GM19468 (cell line): Measurements from ENCODE around the gene NR4A1.
A peak's percentile ranks its signal among the peaks of the same experiment; 100 is the strongest.

Experiments
- ATAC-seq: cut with Tn5 transposase; IDR thresholded peaks from one replicate; pipeline ENCODE4 v1.9.1; 2021; ENCODE audit warnings: mild to moderate bottlenecking, moderate library complexity, moderate number of reproducible peaks; ENCODE audit not compliant: unreplicated experiment; ENCODE audit errors: extremely low read depth

The NR4A1 gene

DNA sequence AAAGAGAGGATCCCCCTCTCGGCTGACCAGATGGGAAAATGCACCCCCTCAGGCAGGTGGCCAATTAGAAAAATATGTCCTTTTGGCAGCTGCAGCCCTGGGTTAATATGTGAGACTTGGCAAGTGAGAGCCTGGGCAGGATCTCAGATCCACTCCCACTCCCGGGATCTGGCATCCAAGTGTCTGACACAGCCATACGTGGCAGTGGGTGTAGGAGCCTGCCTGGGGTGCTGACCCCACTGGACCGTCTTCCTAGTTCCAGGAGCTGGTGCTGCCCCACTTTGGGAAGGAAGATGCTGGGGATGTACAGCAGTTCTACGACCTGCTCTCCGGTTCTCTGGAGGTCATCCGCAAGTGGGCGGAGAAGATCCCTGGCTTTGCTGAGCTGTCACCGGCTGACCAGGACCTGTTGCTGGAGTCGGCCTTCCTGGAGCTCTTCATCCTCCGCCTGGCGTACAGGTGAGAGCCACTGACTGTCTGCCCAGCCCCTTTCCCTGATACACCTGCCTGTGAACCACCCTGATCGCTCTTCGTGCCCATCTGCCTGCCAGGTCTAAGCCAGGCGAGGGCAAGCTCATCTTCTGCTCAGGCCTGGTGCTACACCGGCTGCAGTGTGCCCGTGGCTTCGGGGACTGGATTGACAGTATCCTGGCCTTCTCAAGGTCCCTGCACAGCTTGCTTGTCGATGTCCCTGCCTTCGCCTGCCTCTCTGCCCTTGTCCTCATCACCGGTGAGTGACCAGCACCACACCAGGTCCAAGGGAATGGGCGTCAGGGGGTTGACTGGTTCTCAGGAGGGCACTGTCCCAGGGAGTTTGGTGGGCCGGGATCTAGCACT, 5.8 kb downstream of the NR4A1 start:
- no peak for ATAC-seq

DNA sequence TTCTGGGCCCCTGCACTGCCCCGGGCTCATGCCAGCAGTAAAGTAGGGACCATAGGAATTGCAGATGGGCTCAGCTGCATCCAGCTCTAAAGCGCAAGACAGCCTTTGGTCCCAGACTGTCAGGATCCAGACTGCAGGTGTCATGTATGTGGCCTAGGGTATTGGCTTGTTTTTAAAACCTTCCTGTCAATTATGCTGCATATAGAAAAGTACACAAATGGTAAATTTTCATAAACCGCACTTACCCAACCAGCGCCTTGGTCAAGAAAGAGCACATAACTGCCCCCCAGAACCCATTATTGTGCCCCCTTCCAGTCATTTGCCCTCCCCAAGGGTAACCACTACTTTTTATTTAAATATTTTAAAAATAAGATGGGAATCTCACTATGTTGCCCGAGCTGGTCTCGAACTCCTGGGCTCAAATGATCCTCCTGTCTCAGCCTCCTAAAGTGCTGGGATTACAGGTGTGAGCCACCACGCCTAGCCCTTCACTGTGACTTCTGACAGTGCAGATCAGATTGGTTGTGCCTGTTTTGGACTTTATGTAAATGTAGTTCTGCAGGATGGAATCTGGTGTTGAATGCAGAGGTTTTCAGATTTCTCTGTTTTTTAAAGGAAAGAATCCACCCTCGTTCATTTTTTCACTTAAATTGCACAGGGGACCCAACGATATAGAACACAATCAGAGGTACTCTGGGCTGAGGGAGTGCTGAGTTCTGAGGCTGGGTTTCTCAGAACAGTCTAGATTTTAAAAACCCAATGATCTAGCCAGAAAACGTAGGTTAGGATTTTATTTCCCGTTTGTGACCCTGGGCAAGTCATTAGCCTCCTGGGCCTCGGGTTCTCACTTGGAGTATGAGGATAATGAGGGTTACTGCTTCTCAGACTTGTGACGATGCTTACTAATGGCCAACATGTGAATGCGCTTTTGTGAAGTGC, 6.7 kb downstream of the NR4A1 start:
- ATAC-seq: no peak

GRCh38 chr12:52058631-52059361, 7.6 kb downstream of the NR4A1 start:
- ATAC-seq: no peak

DNA sequence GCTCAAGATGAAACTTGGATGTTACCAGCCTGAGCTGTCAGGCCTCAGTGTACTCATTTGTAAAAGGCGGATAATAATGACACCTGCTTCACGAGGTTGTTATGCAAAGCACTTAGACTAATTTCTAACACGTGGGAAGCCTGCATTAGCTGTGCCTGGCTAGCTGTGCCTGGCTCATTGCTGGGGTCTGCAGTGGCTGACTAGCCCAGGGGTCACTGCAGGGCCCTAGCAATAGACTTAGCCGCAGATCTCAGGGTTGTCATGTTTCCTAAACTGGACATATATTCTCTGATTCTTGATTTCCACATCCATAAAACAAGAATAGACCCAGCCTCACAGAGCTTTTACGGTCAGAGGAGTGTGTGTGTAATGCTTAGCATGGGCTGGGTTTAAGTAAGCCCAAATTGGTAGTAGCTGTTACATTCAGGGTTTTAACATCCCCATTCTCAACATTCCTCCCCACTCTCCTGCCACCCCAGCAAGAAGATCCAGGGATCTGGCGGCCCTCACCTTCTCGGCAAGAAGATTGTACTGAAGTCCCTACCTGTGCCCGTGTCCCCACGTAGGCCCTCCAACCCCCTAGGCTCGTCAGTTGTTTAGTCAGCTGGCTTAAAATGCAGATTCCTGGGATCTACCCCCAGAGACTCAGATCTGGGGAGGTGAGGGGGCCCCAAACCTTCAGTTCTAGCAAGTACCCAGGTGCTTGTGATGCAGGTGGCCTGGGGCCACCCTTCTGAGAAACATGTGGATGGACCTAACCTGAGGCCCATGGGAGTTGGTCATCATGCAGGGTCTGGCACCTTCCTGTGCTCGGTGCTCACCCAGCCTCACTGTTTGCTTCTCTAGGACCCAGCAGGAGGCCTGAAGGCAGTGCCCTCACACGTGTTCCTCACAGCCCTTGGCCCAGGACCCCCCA, 8.6 kb downstream of the NR4A1 start:
- no peak for ATAC-seq

DNA sequence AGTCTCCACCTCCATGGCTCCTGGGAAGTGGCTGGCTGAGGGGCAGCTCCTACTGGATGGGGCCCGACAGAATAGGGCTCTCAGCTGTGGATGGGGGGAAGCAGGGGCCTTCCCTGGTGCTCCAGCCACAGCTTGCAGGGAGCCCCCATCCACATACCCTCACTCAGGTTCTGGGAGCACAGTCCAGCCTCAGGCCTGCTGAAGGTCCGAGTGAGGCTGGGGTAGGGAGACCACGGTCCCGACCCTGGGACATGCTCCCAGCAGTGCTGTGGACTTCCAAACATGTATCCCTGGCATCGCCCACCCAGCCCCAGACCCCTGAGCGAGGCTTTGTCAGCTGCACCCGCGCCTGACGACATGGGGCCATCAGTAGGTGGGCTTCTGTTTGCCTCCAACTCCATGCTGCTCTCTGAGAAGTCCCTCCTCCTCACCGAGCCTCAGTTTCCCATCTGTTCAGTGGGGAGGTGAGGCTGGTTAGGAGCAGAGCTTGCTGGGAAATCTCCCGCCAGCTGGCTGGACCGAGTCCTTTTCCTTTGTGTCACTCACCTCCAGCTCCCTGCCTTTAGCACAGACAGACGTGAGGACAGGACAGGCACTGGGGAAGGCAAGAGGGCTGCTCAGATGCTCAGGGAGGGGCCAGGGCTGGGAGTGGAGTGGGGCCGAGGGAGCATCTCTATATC, 9.4 kb downstream of the NR4A1 start:
- no peak for ATAC-seq

- no peak for ATAC-seq
These were observed 10.4 kb downstream of the NR4A1 start for GRCh38 chr12:52061470-52062166.

DNA sequence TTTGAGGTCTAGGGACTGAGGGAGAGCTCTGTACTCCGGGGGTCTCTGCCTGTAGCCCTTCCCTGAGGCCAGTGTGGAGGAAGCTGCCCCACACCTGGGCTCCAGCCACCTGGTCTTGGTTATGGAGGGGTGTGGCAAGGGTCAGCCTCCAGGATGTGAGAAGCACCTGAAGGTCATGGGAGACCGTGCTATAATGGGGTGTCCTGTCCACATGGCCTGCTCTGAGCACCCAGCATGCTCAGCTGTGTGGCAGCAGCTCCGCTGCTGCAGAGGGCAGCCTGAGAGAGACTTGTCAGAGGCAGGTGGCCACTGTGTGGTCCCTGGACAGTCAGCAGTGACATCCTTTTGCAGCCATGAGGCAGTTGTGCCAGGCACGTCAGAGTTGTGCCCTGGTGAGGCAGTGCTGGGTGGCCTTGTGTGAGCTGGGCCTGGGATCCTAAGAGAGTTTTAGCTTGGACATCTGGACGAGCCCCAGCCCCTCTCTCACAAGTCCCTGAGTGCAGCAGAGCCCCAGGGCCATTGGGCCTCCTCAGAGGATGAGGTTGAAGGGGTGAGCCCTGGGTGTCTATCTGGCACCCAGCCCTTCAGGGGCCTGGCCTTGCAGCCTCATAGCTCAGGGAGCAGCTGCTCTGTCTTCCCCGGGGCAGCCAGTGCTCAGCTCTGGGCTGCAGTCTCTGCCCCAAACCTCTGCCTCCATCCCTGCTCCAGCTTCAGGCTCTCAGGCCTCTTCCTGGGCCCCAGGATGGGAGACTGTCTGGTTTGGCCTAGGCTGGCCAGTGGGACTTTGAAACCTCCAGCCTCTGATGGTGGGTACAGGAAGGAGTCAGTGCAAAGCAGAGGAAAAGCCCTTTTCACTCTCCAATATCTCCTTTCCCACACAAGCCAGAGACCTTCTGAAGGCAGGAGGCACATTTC, 11.2 kb downstream of the NR4A1 start:
- no peak for ATAC-seq

- no peak for ATAC-seq
These were observed 12.1 kb downstream of the NR4A1 start for GRCh38 chr12:52063082-52063924.

DNA sequence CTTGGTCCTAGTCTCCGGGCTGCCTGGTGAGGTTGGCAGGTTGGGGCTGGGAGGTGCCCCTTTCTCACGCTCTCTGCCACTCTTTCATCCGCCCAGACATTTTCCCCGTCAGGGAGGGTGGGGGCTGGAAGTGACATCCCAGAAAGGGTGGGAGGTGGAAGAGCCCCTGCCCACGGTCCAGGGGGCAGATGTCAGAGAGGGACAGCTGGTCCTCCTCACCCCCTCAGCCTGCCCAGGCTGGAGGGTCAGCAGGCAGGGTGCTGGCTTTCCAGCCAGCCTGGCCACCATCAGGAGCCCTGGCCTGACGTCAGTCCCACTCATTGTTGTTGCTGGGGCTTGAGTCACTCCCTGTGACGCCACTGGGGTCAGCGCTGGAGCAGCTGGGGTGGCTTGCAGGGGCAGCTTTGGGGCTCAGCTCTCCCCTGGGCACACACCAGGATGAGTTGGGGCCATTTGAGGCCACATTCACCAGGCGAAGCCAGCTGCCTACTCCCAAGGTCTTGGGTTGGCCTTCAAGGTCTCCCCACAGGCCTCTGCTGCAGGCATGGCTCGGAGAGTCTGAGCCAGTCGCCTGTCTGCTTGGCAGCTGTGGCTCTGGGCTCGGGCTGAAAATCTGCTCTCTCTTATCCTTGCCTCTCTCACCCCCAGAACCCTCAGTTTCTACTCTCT, 12.9 kb downstream of the NR4A1 start:
- ATAC-seq: no peak

DNA sequence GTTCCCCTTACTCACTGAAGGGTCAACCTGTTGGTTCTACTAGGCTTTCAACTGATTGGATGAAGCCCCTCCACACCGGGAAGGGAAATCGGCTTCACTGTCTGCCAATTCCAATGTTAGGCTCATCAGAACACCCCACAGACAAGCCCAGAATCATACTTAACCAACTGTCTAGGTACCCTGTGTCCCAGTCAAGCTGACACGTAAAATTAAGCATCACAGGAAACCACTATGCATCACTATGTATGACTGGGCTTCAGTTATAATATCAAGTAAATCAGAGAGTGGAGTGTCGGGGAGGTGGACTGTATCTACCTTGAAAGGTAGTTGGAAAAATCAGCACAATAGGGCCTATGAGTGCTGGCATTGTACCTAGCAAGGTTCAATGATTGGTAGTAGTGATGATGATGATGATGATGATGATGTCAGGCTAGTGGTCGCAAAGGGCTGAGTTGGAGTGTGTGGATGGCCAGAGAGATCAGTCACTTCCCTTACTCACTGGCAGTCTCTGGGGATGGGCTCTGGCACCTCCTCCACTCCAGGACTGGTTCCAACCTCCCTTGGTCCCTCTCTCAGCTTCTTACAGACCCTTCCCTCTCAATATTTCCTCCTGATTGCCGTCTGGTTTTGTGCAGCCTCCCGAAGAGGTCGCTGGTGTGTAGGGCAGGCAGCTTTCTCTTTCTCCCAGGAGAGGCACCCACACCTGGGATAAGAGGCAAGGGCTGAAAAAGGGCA, 15.3 kb downstream of the NR4A1 start:
- no peak for ATAC-seq

GRCh38 chr12:52067081-52067374, 15.8 kb downstream of the NR4A1 start:
- no peak for ATAC-seq

DNA sequence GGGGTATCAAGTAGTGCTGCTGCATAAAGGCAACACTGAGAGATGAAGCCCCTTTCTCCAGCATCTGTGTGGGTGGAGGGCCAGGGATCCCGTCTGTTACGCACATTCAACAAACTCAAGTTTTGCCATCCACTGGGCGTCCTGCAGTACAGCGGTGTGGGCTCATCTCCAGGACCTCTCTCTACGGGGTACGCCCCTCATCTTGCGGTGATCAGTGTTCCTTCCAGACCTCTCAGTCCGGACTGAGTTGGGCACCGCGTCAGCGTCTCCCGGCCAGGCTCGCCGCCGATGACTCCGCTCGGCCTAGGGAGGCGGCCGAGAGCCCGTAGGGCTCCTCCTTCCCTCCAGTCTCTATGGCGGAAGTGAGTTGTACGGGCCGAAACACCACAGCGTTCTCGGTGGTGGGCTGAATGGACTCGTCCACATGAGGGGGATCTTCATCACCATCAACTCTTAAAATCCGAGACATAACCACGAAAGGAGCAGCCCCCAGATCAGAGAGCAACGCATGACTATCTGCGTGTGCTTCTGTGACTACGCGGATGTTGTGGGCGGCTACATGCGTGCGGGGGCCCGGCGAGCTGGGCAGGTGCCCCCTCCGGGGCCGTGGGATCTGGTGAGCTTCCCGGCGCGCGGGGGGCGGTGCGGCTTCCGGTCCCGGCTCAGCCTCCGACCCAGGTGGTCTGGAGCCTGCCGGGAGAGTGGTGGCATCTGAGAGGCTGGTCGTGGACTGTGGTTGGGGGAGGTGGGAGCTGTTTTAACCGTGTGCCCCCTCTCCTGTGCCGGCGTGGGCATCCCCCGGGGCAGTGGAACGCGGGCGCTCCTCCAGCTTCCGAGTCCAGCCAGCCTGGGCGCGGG, 18.3 kb downstream of the NR4A1 start, which contains the start of gene ATG101:
ATG101 (plus strand) TSS at position 652 of the 858 bp plus-strand sequence. CDS start 3,673 bp downstream, outside the sequence.
- peak; percentile 76 for ATAC-seq

- peak; percentile 6 for ATAC-seq
These were observed 19.1 kb downstream of the NR4A1 start for GRCh38 chr12:52070185-52070925.
